K562 (cell line): Measurements from ENCODE around the gene WNT11. TPM values are rescaled to one million over a fixed set of nuclear protein-coding genes. Genes with fewer than 3 reads are reported as not detected.

Source experiments
- HEY1 ChIP-seq: fragments of 250-450 bp; sonication (Bioruptor Pico); IDR thresholded peaks from 2 replicates; pipeline ENCODE4 v1.5.0; 2020; ENCODE audit warnings: mild to moderate bottlenecking, moderate library complexity, borderline replicate concordance
- HMG20A ChIP-seq: fragments of 450-650 bp; formaldehyde crosslinking; conservative IDR thresholded peaks from 2 replicates; pipeline ENCODE4 v1.4.0; 2020; ENCODE audit warnings: mild to moderate bottlenecking, mixed read lengths
- HMGXB4 ChIP-seq: sonication (generic); formaldehyde crosslinking; IDR thresholded peaks from 2 replicates; pipeline ENCODE4 v1.8.1; 2023; ENCODE audit warnings: mild to moderate bottlenecking, missing genetic modification reagents
- HNRNPUL1 ChIP-seq: fragments of 200-400 bp; formaldehyde crosslinking; IDR thresholded peaks from 2 replicates; pipeline ENCODE4 v1.6.1; 2017; ENCODE audit warnings: low read length
- MGA ChIP-seq: fragments of 450-650 bp; IDR thresholded peaks from 2 replicates; pipeline ENCODE4 v1.6.1; 2016; ENCODE audit warnings: mild to moderate bottlenecking, moderate library complexity
- MTA2 ChIP-seq: fragments of 450-650 bp; IDR thresholded peaks from 2 replicates; pipeline ENCODE4 v1.6.1; 2016; ENCODE audit warnings: low read depth
- NR4A1 ChIP-seq, 2 experiments: fragments of 250-450 bp in 1 of 2; fragments of 450-650 bp in 1 of 2; sonication (Bioruptor Pico) in 1 of 2; IDR thresholded peaks; 2 replicates each; pipeline versions ENCODE4 v1.4.0 to v1.6.1; 2016 to 2020; ENCODE audit warnings: mild to moderate bottlenecking in 2 of 2, missing compliant biosample characterization in 1 of 2, missing genetic modification characterization in 1 of 2, moderate library complexity in 1 of 2
- STAT5B ChIP-seq: fragments of 250-450 bp; sonication (Bioruptor Pico); IDR thresholded peaks from 2 replicates; pipeline ENCODE4 v1.8.0; 2021; ENCODE audit warnings: mild to moderate bottlenecking, inconsistent platforms
- STAT6 ChIP-seq: sonication (generic); formaldehyde crosslinking; IDR thresholded peaks from 2 replicates; pipeline ENCODE4 v1.8.1; 2023; ENCODE audit warnings: mild to moderate bottlenecking, missing genetic modification reagents
- TRIM24 ChIP-seq, 2 experiments: fragments of 450-650 bp; IDR thresholded peaks; 2 replicates each; pipeline ENCODE4 v1.6.1; 2016
- polyA plus RNA-seq, 8 experiments: library from polyadenylated mRNA; depleted of rRNA in 4 of 8; stranded (reverse) in 5 of 8; unstranded in 3 of 8; fragments of >200 nt; fragmentation: Nextera tagmentation in 2 of 8; fragmentation: Illumina TruSeq in 1 of 8; extraction: Ambion mirVana in 2 of 8; extraction: Trizol in 1 of 8; gene quantifications; 2 replicates each; pipeline versions ENCODE4 v1.2.1 to v1.2.3, GENCODE V29; 2011 to 2014; ENCODE audit warnings: inconsistent platforms in 1 of 8, missing spikeins in 1 of 8
- total RNA-seq, 7 experiments: library from RNA; depleted of rRNA in 6 of 7; stranded (reverse); fragments of >200 nt in 6 of 7; fragmentation: Illumina TruSeq in 2 of 7; extraction: Trizol in 2 of 7; gene quantifications; 2 replicates each; pipeline versions ENCODE4 v1.2.1 to v1.2.3, GENCODE V29; 2011 to 2021; ENCODE audit warnings: low replicate concordance in 1 of 7

The WNT11 gene
- total and polyA plus RNA-seq, 9 of the 15 experiments (the other 6 are each of a cell fraction or from before 2014, with no cell fraction given) = 0.03 to 0.20 (median 0.09) TPM; not detected in 4

- TF ChIP-seq MGA = peak; percentile 51
- no peak for TF ChIP-seq HNRNPUL1
- no peak for TF ChIP-seq MTA2
- no peak for TF ChIP-seq HEY1
- no peak for TF ChIP-seq NR4A1 (CRISPR knock-in tag; IDR thresholded peaks at IDR 0.05)
- TF ChIP-seq NR4A1 (tag; IDR thresholded peaks at IDR 0.05) = no peak
- no peak for TF ChIP-seq HMG20A
- no peak for TF ChIP-seq STAT6 (CRISPR knock-in tag)
- no peak for TF ChIP-seq TRIM24 (IDR thresholded peaks at IDR 0.05)
- TF ChIP-seq HMGXB4 (CRISPR knock-in tag) = 0 out of 2 replicates have a peak, but pooled peaks have one; percentile 32
- no peak for TF ChIP-seq STAT5B
Observed at GRCh38 chr11:76206327-76207081, at the start of gene WNT11 (continued).
